UCSD-AML1 (cell line): ENCODE data around the gene LRRK2.

Experiments used
- DNase-seq: peaks from one replicate; lab custom pipeline; 2025; ENCODE audit not compliant: unreplicated experiment; lab: John Stamatoyannopoulos, UW

Gene LRRK2

DNA sequence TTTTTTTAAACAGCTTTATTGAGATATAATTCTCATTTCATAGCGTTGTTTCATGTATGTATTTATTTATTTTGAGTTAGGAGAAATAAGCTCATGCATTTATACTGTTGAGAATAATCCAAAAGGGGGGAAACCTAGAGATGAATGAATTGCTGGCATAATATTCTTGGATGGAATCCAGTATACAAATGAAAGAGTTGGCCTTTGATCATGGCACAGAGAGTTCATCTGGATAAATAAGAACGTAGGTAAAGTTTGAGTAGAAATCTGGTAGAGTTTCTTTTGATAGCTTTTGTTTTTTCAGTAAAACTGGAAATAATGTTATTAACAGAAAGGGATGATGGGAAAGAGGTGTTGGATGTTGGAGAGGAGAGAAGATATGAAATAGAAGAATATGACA, 166.2 kb downstream of the LRRK2 start:
- DNase-seq: no peak

DNA sequence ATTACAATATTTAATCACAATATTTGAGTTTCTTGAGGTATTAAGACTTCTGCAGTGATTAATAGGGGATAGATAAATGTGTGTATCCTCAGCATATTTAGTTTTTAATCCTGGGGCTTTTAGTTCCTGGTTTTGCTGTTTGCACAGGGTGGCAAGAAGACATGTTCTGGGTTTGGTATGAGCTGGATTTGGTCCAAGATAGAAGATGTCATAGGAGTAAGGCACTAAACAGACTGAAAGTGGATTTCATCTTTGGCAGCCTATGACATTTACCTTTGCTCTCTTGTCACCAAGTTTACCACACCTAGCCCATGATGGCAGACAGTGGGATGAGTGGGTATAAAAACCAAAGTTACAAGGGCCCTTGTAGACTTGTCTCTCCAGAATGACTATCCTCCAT, 168.2 kb downstream of the LRRK2 start:
- no peak for DNase-seq

- no peak for DNase-seq
Measured at GRCh38 chr12:40399656-40400055, 174.9 kb downstream of the LRRK2 start.

- no peak for DNase-seq
Measured at GRCh38 chr12:40405419-40405818, 180.6 kb downstream of the LRRK2 start.
